ENCODE measurements around the gene SPEF1. TPM values are rescaled to one million over a fixed set of nuclear protein-coding genes. Genes with fewer than 3 reads are reported as not detected.
A peak's percentile ranks its signal among the peaks of the same experiment; 100 is the strongest.

The SPEF1 gene
- polyA plus RNA-seq, 3 donors = 0.09 TPM; not detected in 2

- Histone ChIP-seq H3K27me3 (ENCODE audit: control insufficient read depth in 2 of 2, insufficient read depth in 2 of 2, low read length in 2 of 2) (no peaks in the 10 kb centered on the region), H3K79me2 (ENCODE audit: insufficient read depth, low read length) (peaks cover 45% of the 10 kb centered on the region), H3K4me1 (ENCODE audit: control insufficient read depth in 1 of 2, insufficient read depth in 2 of 2, low read length in 2 of 2) (peaks cover 40 to 60% of the 10 kb centered on the region in 2 donors), H3K27ac (ENCODE audit: low read depth in 1 of 2, low read length in 2 of 2) (no peak overlapping the region), H3K9ac (ENCODE audit: insufficient read depth, low read length, poor library complexity, severe bottlenecking) (no peak overlapping the region), H3K4me3 (replicated peaks in 1 of 3; ENCODE audit: low read depth in 2 of 3, low read length in 3 of 3) (no peak overlapping the region), H2AFZ (ENCODE audit: insufficient read depth, low read depth, low read length, poor library complexity, severe bottlenecking) (no peak overlapping the region), H4K20me1 (ENCODE audit: insufficient read depth, low read length) (peaks cover 5% of the 10 kb centered on the region), H3K9me3 (replicated peaks in 1 of 2; ENCODE audit: control insufficient read depth in 1 of 2, insufficient read depth in 1 of 2, low read length in 2 of 2) (no peaks in the 10 kb centered on the region), H3K36me3 (replicated peaks in 1 of 2; ENCODE audit: control insufficient read depth in 1 of 2, insufficient read depth in 2 of 2, low read length in 2 of 2) (peaks cover 10 to 44% of the 10 kb centered on the region in 2 donors), H3K4me2 (replicated peaks; ENCODE audit: extremely low read depth, low read length, poor library complexity, severe bottlenecking) (no peak overlapping the region)
- Mint-ChIP-seq H3K36me3 (peaks cover 24 to 36% of the 10 kb centered on the region in 2 donors), H3K4me1 (peaks cover 49% of the 10 kb centered on the region), H3K27ac (peak overlapping the region in 2 of 7 donors; percentile 55 to 72), H3K9me3 (no peaks in the 10 kb centered on the region), H3K4me3 (no peak overlapping the region), H3K27me3 (ENCODE audit: low read depth in 3 of 3) (peaks cover 0 to 6% (median 0%) of the 10 kb centered on the region in 3 donors)
- DNase-seq = no peak
- TF ChIP-seq, protein P1, sequence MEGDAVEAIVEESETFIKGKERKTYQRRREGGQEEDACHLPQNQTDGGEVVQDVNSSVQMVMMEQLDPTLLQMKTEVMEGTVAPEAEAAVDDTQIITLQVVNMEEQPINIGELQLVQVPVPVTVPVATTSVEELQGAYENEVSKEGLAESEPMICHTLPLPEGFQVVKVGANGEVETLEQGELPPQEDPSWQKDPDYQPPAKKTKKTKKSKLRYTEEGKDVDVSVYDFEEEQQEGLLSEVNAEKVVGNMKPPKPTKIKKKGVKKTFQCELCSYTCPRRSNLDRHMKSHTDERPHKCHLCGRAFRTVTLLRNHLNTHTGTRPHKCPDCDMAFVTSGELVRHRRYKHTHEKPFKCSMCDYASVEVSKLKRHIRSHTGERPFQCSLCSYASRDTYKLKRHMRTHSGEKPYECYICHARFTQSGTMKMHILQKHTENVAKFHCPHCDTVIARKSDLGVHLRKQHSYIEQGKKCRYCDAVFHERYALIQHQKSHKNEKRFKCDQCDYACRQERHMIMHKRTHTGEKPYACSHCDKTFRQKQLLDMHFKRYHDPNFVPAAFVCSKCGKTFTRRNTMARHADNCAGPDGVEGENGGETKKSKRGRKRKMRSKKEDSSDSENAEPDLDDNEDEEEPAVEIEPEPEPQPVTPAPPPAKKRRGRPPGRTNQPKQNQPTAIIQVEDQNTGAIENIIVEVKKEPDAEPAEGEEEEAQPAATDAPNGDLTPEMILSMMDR (IDR thresholded peaks at IDR 0.05) = no peak
- intact Hi-C loops (cut with micrococcal nuclease) = no loop called here
- WGBS (ENCODE audit: insufficient coverage) = 100% methylated on average over 2 of the region's 5 CpGs
Measured at GRCh38 chr20:3798373-3798768, 17.1 kb upstream of the SPEF1 start.

- no peak overlapping the region for H3K27ac ChIP-seq (ENCODE audit: low read depth in 1 of 2, low read length in 2 of 2)
- H3K79me2 ChIP-seq (ENCODE audit: insufficient read depth, low read length) = peaks cover 45% of the 10 kb centered on the region
- no peak overlapping the region for H2AFZ ChIP-seq (ENCODE audit: insufficient read depth, low read depth, low read length, poor library complexity, severe bottlenecking)
- H3K4me1 ChIP-seq (ENCODE audit: control insufficient read depth in 1 of 2, insufficient read depth in 2 of 2, low read length in 2 of 2) = peaks cover 34 to 54% of the 10 kb centered on the region in 2 donors
- H3K36me3 ChIP-seq (replicated peaks in 1 of 2; ENCODE audit: control insufficient read depth in 1 of 2, insufficient read depth in 2 of 2, low read length in 2 of 2) = peaks cover 10 to 38% of the 10 kb centered on the region in 2 donors
- peaks cover 5% of the 10 kb centered on the region for H4K20me1 ChIP-seq (ENCODE audit: insufficient read depth, low read length)
- H3K4me3 ChIP-seq (replicated peaks in 1 of 3; ENCODE audit: low read depth in 2 of 3, low read length in 3 of 3) = no peak overlapping the region
- Mint-ChIP-seq H3K4me3 (peak overlapping the region in 1 of 2 donors; percentile 73), H3K4me1 (peaks cover 43% of the 10 kb centered on the region), H3K27ac (peak overlapping the region in 3 of 7 donors; percentile 58 to 74 (median 72)), H3K36me3 (peaks cover 20 to 33% of the 10 kb centered on the region in 2 donors), H3K27me3 (ENCODE audit: low read depth in 3 of 3) (peaks cover 0 to 6% (median 0%) of the 10 kb centered on the region in 3 donors), H3K9me3 (no peaks in the 10 kb centered on the region)
- no peaks in the 10 kb centered on the region for H3K27me3 ChIP-seq (ENCODE audit: control insufficient read depth in 2 of 2, insufficient read depth in 2 of 2, low read length in 2 of 2)
- no peaks in the 10 kb centered on the region for H3K9me3 ChIP-seq (replicated peaks in 1 of 2; ENCODE audit: control insufficient read depth in 1 of 2, insufficient read depth in 1 of 2, low read length in 2 of 2)
- 90% methylated on average over 7 of the region's 19 CpGs for WGBS (ENCODE audit: insufficient coverage)
- TF ChIP-seq, protein P1 (IDR thresholded peaks at IDR 0.05) = no peak
- H3K4me2 ChIP-seq (replicated peaks; ENCODE audit: extremely low read depth, low read length, poor library complexity, severe bottlenecking) = peak overlapping the region; percentile 90
- peak in 1 of 3 donors; percentile 13 for DNase-seq
- intact Hi-C loops (cut with micrococcal nuclease) = no loop called here
- H3K9ac ChIP-seq (ENCODE audit: insufficient read depth, low read length, poor library complexity, severe bottlenecking) = no peak overlapping the region
Measured at GRCh38 chr20:3797592-3798372, 16.5 kb upstream of the SPEF1 start.
